HepG2 (cell line): ENCODE measurements around the gene CXADR. TPM values are rescaled to one million over a fixed set of nuclear protein-coding genes. Genes with fewer than 3 reads are reported as not detected.

ENCODE experiments used
- ARID2 ChIP-seq: sonication (generic); formaldehyde crosslinking; IDR thresholded peaks from 2 replicates; pipeline ENCODE4 v1.8.1; 2022; ENCODE audit warnings: mild to moderate bottlenecking, missing genetic modification reagents, borderline replicate concordance
- ATF1 ChIP-seq: IDR thresholded peaks from 2 replicates; pipeline ENCODE4 v1.6.1; 2016; ENCODE audit warnings: mild to moderate bottlenecking, control low read depth
- CREB3 ChIP-seq: sonication (generic); formaldehyde crosslinking; IDR thresholded peaks from 2 replicates; pipeline ENCODE4 v1.5.0; 2020; ENCODE audit warnings: missing genetic modification reagents
- KDM5B ChIP-seq: sonication (generic); formaldehyde crosslinking; IDR thresholded peaks from 2 replicates; pipeline ENCODE4 v1.4.0; 2020; ENCODE audit warnings: missing genetic modification reagents, mild to moderate bottlenecking, borderline replicate concordance
- MXI1 ChIP-seq: IDR thresholded peaks from 3 replicates; pipeline ENCODE4 v1.6.1; 2012; ENCODE audit warnings: low read depth, low read length, inconsistent platforms, borderline replicate concordance
- WIZ ChIP-seq: sonication (generic); formaldehyde crosslinking; IDR thresholded peaks from 2 replicates; pipeline ENCODE4 v1.5.1; 2020; ENCODE audit warnings: mild to moderate bottlenecking, missing genetic modification reagents
- YY1 ChIP-seq: IDR thresholded peaks from 2 replicates; pipeline ENCODE4 v1.6.1; 2011; ENCODE audit warnings: low read length, low read depth, moderate library complexity, mild to moderate bottlenecking; ENCODE audit not compliant: insufficient read depth, insufficient replicate concordance
- ZBTB3 ChIP-seq: sonication (generic); formaldehyde crosslinking; IDR thresholded peaks from 2 replicates; pipeline ENCODE4 v1.4.0; 2020; ENCODE audit warnings: low read depth, mild to moderate bottlenecking, moderate library complexity, missing genetic modification reagents, borderline replicate concordance
- ZKSCAN1 ChIP-seq: fragments of 150-350 bp; IDR thresholded peaks from 2 replicates; pipeline ENCODE4 v1.6.1; 2014; ENCODE audit warnings: low read length
- ZNF33A ChIP-seq: sonication (generic); formaldehyde crosslinking; IDR thresholded peaks from 2 replicates; pipeline ENCODE4 v1.5.1; 2020; ENCODE audit warnings: missing genetic modification reagents, mild to moderate bottlenecking, moderate library complexity, borderline replicate concordance
- ZNF354B ChIP-seq: sonication (generic); formaldehyde crosslinking; IDR thresholded peaks from 2 replicates; pipeline ENCODE4 v1.8.0; 2022; ENCODE audit warnings: mild to moderate bottlenecking, missing genetic modification reagents
- ZNF589 ChIP-seq: sonication (generic); formaldehyde crosslinking; conservative IDR thresholded peaks from 2 replicates; pipeline ENCODE4 v1.8.0; 2022; ENCODE audit warnings: mild to moderate bottlenecking, moderate library complexity, missing genetic modification reagents
- polyA plus RNA-seq, 8 experiments: library from polyadenylated mRNA; depleted of rRNA in 3 of 8; stranded (reverse) in 7 of 8; unstranded in 1 of 8; fragments of >200 nt; fragmentation: Illumina TruSeq in 4 of 8; extraction: Trizol in 4 of 8; gene quantifications; 2 replicates each; pipeline versions ENCODE4 v1.2.1 to v1.2.3, GENCODE V29; 2011 to 2016; ENCODE audit warnings: low read depth in 4 of 8, missing spikeins in 1 of 8, mixed read lengths in 1 of 8; ENCODE audit not compliant: insufficient read depth in 1 of 8
- total RNA-seq, 5 experiments: library from RNA; depleted of rRNA; stranded (reverse); fragments of >200 nt; fragmentation: Illumina TruSeq; extraction: Trizol; gene quantifications; 2 replicates each; pipeline ENCODE4 v1.2.3, GENCODE V29; 2016; ENCODE audit warnings: low read depth in 1 of 5
- TF ChIP-seq, protein P1 (sequence below): sonication (generic); formaldehyde crosslinking; IDR thresholded peaks from 2 replicates; pipeline ENCODE4 v1.4.0; 2020; ENCODE audit warnings: mild to moderate bottlenecking, missing genetic modification reagents, borderline replicate concordance
- TF ChIP-seq, protein P2 (sequence below): sonication (generic); formaldehyde crosslinking; IDR thresholded peaks from 2 replicates; pipeline ENCODE4 v1.4.0; 2020; ENCODE audit warnings: low read depth, mild to moderate bottlenecking, missing genetic modification reagents
- TF ChIP-seq, protein P3 (sequence below): IDR thresholded peaks from 2 replicates; pipeline ENCODE4 v1.6.1; 2016; ENCODE audit warnings: low read depth, borderline replicate concordance
- TF ChIP-seq, protein P4 (sequence below): IDR thresholded peaks from 2 replicates; pipeline ENCODE4 v1.6.1; 2016; ENCODE audit warnings: missing compliant biosample characterization, missing genetic modification reagents, borderline replicate concordance
- TF ChIP-seq, protein P5 (sequence below): sonication (generic); formaldehyde crosslinking; IDR thresholded peaks from 2 replicates; pipeline ENCODE4 v1.4.0; 2020; ENCODE audit warnings: missing genetic modification reagents, borderline replicate concordance

CXADR gene
- total and polyA plus RNA-seq, 2 of the 13 experiments (the other 11 are each of a cell fraction or from before 2014, with no cell fraction given): 86.8 to 110 TPM

DNA sequence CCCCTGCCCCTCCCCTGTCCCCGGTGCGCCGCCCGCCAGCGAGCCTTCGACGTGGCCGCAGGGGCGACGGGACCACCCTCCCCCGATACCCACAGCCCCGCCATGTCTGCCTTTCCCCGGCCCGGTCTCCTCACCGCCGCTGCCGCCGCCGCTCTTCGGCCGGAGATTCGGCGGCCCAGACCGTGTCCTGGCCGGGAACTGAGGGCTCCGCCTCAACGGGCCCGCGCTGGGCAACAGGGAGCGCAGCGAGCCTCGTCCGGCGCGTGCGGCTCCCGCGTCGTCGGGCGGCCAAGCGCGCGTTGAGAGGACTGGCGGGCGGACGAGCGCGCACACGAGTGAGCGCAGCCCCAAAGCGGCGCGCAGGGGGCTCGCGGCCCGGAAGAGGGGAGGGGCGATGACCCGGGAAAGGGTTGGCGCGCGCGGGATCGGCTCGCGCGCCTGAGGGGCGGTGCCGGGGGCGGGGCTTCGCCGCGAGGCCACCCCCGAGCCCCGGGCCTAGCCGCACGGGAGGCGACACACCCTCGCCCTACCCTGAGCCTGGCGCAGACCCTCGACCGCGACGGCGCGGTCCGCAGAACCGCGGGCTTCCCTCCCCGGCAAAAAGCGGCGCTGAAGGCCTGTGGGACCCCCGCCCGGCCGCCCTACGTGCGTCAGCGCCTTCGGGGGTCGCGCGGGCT lies 99.9 kb downstream of the CXADR start, which contains the start of gene BTG3 (continued):
- TF ChIP-seq, protein P1, sequence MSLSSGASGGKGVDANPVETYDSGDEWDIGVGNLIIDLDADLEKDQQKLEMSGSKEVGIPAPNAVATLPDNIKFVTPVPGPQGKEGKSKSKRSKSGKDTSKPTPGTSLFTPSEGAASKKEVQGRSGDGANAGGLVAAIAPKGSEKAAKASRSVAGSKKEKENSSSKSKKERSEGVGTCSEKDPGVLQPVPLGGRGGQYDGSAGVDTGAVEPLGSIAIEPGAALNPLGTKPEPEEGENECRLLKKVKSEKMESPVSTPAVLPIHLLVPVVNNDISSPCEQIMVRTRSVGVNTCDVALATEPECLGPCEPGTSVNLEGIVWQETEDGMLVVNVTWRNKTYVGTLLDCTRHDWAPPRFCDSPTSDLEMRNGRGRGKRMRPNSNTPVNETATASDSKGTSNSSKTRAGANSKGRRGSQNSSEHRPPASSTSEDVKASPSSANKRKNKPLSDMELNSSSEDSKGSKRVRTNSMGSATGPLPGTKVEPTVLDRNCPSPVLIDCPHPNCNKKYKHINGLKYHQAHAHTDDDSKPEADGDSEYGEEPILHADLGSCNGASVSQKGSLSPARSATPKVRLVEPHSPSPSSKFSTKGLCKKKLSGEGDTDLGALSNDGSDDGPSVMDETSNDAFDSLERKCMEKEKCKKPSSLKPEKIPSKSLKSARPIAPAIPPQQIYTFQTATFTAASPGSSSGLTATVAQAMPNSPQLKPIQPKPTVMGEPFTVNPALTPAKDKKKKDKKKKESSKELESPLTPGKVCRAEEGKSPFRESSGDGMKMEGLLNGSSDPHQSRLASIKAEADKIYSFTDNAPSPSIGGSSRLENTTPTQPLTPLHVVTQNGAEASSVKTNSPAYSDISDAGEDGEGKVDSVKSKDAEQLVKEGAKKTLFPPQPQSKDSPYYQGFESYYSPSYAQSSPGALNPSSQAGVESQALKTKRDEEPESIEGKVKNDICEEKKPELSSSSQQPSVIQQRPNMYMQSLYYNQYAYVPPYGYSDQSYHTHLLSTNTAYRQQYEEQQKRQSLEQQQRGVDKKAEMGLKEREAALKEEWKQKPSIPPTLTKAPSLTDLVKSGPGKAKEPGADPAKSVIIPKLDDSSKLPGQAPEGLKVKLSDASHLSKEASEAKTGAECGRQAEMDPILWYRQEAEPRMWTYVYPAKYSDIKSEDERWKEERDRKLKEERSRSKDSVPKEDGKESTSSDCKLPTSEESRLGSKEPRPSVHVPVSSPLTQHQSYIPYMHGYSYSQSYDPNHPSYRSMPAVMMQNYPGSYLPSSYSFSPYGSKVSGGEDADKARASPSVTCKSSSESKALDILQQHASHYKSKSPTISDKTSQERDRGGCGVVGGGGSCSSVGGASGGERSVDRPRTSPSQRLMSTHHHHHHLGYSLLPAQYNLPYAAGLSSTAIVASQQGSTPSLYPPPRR (CRISPR knock-in tag): 0 out of 2 replicates have a peak, but pooled peaks have one; percentile 13
- TF ChIP-seq ARID2 (CRISPR knock-in tag) (no peak), YY1 (peak; percentile 22), ZNF589 (peak; percentile 79), ZKSCAN1 (no peak), ZNF33A (no peak), WIZ (CRISPR knock-in tag) (no peak), MXI1 (peak; percentile 68; the same call in 1 of the 3 replicates), ZBTB3 (no peak), KDM5B (CRISPR knock-in tag) (peak; percentile 76; the same call in 1 of the 2 replicates), ZNF354B (CRISPR knock-in tag) (no peak), CREB3 (CRISPR knock-in tag) (peak; percentile 59; the same call in 1 of the 2 replicates), ATF1 (CRISPR knock-in tag) (no peak)
- TF ChIP-seq, protein P2, sequence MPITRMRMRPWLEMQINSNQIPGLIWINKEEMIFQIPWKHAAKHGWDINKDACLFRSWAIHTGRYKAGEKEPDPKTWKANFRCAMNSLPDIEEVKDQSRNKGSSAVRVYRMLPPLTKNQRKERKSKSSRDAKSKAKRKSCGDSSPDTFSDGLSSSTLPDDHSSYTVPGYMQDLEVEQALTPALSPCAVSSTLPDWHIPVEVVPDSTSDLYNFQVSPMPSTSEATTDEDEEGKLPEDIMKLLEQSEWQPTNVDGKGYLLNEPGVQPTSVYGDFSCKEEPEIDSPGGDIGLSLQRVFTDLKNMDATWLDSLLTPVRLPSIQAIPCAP (CRISPR knock-in tag): peak; percentile 45; the same call in 1 of the 2 replicates
- TF ChIP-seq, protein P3, sequence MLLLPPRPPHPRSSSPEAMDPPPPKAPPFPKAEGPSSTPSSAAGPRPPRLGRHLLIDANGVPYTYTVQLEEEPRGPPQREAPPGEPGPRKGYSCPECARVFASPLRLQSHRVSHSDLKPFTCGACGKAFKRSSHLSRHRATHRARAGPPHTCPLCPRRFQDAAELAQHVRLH (CRISPR knock-in tag): no peak
- TF ChIP-seq, protein P4, sequence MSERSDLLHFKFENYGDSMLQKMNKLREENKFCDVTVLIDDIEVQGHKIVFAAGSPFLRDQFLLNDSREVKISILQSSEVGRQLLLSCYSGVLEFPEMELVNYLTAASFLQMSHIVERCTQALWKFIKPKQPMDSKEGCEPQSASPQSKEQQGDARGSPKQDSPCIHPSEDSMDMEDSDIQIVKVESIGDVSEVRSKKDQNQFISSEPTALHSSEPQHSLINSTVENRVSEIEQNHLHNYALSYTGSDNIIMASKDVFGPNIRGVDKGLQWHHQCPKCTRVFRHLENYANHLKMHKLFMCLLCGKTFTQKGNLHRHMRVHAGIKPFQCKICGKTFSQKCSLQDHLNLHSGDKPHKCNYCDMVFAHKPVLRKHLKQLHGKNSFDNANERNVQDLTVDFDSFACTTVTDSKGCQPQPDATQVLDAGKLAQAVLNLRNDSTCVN (CRISPR knock-in tag): no peak
- TF ChIP-seq, protein P5, sequence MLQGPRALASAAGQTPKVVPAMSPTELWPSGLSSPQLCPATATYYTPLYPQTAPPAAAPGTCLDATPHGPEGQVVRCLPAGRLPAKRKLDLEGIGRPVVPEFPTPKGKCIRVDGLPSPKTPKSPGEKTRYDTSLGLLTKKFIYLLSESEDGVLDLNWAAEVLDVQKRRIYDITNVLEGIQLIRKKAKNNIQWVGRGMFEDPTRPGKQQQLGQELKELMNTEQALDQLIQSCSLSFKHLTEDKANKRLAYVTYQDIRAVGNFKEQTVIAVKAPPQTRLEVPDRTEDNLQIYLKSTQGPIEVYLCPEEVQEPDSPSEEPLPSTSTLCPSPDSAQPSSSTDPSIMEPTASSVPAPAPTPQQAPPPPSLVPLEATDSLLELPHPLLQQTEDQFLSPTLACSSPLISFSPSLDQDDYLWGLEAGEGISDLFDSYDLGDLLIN (CRISPR knock-in tag): peak; percentile 75; the same call in 1 of the 2 replicates
